ENCODE results near the gene MED6.

MED6 gene

DNA sequence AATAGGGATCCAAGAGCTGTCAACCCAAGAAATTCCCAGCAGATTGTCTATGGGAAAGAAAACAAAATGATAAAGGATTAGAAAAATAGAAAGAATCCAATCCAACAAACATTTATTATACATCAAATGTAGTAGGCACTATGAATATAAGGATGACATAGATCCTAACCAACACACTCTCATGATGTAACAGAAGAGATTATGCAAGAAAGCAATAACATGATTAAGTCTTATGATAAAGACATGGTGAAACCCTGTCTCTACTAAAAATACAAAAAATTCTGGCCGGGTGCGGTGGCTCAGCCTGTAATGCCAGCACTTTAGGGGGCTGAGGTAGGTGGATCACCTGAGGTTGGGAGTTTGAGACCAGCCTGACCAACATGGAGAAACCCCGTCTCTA lies 2.7 kb downstream of the MED6 start:
- Histone ChIP-seq H3K79me2 (ENCODE audit: low read length) (peaks cover 45% of the 10 kb centered on the region), H3K9ac (ENCODE audit: low read length) (no peak overlapping the region), H3K4me2 (ENCODE audit: low read depth, low read length) (no peak overlapping the region), H3K4me3 (ENCODE audit: low read length) (no peak overlapping the region), H3K27me3 (replicated peaks; ENCODE audit: insufficient read depth, low read length) (no peaks in the 10 kb centered on the region), H2AFZ (ENCODE audit: low read length) (no peak overlapping the region), H3K9me2 (replicated peaks; ENCODE audit: insufficient read depth, low read length) (no peaks in the 10 kb centered on the region), H3F3A (ENCODE audit: insufficient read depth, low read length) (no peaks in the 10 kb centered on the region), H3K4me1 (ENCODE audit: low read length) (0 out of 2 replicates have a peak, but pooled peaks cover 3% of the 10 kb centered on the region), H3K9me3 (replicated peaks; ENCODE audit: insufficient read depth, low read length) (no peaks in the 10 kb centered on the region), H3K27ac (ENCODE audit: low read length) (no peak overlapping the region), H4K20me1 (ENCODE audit: insufficient read depth, low read length) (no peaks in the 10 kb centered on the region), H3K36me3 (replicated peaks; ENCODE audit: insufficient read depth, low read length) (no peaks in the 10 kb centered on the region)
- TF ChIP-seq EZH2 (optimal IDR thresholded peaks at IDR 0.05; ENCODE audit: low read depth, low read length) = no peak
- TF ChIP-seq, protein P1, sequence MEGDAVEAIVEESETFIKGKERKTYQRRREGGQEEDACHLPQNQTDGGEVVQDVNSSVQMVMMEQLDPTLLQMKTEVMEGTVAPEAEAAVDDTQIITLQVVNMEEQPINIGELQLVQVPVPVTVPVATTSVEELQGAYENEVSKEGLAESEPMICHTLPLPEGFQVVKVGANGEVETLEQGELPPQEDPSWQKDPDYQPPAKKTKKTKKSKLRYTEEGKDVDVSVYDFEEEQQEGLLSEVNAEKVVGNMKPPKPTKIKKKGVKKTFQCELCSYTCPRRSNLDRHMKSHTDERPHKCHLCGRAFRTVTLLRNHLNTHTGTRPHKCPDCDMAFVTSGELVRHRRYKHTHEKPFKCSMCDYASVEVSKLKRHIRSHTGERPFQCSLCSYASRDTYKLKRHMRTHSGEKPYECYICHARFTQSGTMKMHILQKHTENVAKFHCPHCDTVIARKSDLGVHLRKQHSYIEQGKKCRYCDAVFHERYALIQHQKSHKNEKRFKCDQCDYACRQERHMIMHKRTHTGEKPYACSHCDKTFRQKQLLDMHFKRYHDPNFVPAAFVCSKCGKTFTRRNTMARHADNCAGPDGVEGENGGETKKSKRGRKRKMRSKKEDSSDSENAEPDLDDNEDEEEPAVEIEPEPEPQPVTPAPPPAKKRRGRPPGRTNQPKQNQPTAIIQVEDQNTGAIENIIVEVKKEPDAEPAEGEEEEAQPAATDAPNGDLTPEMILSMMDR (IDR thresholded peaks at IDR 0.05; ENCODE audit: low read length) = no peak
- TF ChIP-seq EZH2phosphoT487 (IDR thresholded peaks at IDR 0.05; ENCODE audit: low read length) = no peak
- no peak for DNase-seq

DNA sequence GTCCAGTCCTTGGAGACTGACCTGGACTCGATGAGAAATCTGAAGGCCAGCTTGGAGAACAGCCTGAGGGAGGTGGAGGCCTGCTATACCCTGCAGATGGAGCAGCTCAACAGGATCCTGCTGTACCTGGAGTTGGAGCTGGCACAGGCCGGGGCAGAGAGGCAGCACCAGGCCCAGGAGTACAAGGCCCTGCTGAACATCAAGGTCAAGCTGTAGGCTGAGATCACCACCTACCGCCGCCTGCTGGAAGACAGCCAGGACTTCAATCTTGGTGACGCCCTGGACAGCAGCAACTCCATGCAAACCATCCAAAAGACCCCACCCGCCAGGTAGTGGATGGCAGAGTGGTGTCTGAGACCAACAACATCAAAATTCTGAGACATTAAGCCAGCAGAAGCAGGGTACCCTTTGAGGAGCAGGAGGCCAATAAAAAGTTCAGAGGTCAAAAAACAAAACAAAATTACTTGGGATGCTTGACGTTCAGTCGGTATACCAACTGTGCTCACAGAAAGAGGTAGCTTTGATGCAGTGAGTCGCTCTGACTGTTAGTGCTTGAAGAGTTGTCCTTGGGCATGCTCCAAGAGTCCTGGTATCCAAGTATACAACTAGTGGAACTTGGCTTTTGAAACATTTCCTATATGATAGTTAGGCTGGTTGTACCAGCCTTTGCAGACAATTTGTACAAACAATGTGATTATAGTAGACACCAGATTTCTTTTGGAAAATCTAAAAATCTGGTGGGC lies 4.8 kb downstream of the MED6 start:
- 0 out of 2 replicates have a peak, but pooled peaks cover 3% of the 10 kb centered on the region for H3K4me1 ChIP-seq (ENCODE audit: low read length)
- no peaks in the 10 kb centered on the region for H4K20me1 ChIP-seq (ENCODE audit: insufficient read depth, low read length)
- H3K9ac ChIP-seq (ENCODE audit: low read length) = no peak overlapping the region
- H2AFZ ChIP-seq (ENCODE audit: low read length) = no peak overlapping the region
- H3K27ac ChIP-seq (ENCODE audit: low read length) = no peak overlapping the region
- H3F3A ChIP-seq (ENCODE audit: insufficient read depth, low read length) = no peaks in the 10 kb centered on the region
- TF ChIP-seq EZH2phosphoT487 (IDR thresholded peaks at IDR 0.05; ENCODE audit: low read length) = no peak
- TF ChIP-seq EZH2 (optimal IDR thresholded peaks at IDR 0.05; ENCODE audit: low read depth, low read length) = no peak
- TF ChIP-seq, protein P1 (IDR thresholded peaks at IDR 0.05; ENCODE audit: low read length) = no peak
- no peak for DNase-seq
- H3K4me3 ChIP-seq (ENCODE audit: low read length) = no peak overlapping the region
- no peaks in the 10 kb centered on the region for H3K9me2 ChIP-seq (replicated peaks; ENCODE audit: insufficient read depth, low read length)
- H3K79me2 ChIP-seq (ENCODE audit: low read length) = peaks cover 45% of the 10 kb centered on the region
- no peaks in the 10 kb centered on the region for H3K9me3 ChIP-seq (replicated peaks; ENCODE audit: insufficient read depth, low read length)
- H3K4me2 ChIP-seq (ENCODE audit: low read depth, low read length) = no peak overlapping the region
- no peaks in the 10 kb centered on the region; the same call in 1 of the 2 replicates for H3K36me3 ChIP-seq (replicated peaks; ENCODE audit: insufficient read depth, low read length)
- no peaks in the 10 kb centered on the region for H3K27me3 ChIP-seq (replicated peaks; ENCODE audit: insufficient read depth, low read length)

DNA sequence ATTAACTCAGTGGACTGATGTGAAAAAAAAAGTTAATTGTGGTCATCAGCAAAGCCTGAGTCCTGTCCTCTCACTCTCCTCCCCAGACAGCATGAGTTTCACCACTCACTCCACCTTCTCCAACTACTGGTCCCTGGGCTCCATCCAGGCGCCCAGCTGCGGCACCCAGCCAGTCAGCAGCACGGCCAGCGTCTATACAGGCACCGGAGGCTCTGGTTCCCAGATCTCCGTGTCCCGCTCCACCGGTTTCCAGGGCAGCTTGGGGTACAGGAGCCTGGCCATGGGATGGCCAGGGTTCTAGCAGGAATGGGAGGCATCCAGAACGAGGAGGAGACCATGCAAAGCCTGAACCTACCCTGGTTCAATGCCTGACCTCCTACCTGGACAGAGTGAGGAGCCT lies 6.0 kb downstream of the MED6 start:
- 0 out of 2 replicates have a peak, but pooled peaks cover 2% of the 10 kb centered on the region for H3K4me1 ChIP-seq (ENCODE audit: low read length)
- H3F3A ChIP-seq (ENCODE audit: insufficient read depth, low read length) = no peaks in the 10 kb centered on the region
- no peaks in the 10 kb centered on the region for H3K9me3 ChIP-seq (replicated peaks; ENCODE audit: insufficient read depth, low read length)
- H3K9ac ChIP-seq (ENCODE audit: low read length) = no peak overlapping the region
- H3K4me2 ChIP-seq (ENCODE audit: low read depth, low read length) = no peak overlapping the region
- no peaks in the 10 kb centered on the region; the same call in 1 of the 2 replicates for H3K36me3 ChIP-seq (replicated peaks; ENCODE audit: insufficient read depth, low read length)
- no peaks in the 10 kb centered on the region for H3K9me2 ChIP-seq (replicated peaks; ENCODE audit: insufficient read depth, low read length)
- H4K20me1 ChIP-seq (ENCODE audit: insufficient read depth, low read length) = no peaks in the 10 kb centered on the region
- no peak overlapping the region for H3K27ac ChIP-seq (ENCODE audit: low read length)
- no peak overlapping the region for H3K4me3 ChIP-seq (ENCODE audit: low read length)
- no peaks in the 10 kb centered on the region for H3K27me3 ChIP-seq (replicated peaks; ENCODE audit: insufficient read depth, low read length)
- no peak overlapping the region for H2AFZ ChIP-seq (ENCODE audit: low read length)
- peaks cover 35% of the 10 kb centered on the region for H3K79me2 ChIP-seq (ENCODE audit: low read length)
- DNase-seq = no peak
- TF ChIP-seq, protein P1 (IDR thresholded peaks at IDR 0.05; ENCODE audit: low read length) = no peak

Measured in MM.1S (cell line).